ENCODE measurements around the gene COMMD6.

DNA sequence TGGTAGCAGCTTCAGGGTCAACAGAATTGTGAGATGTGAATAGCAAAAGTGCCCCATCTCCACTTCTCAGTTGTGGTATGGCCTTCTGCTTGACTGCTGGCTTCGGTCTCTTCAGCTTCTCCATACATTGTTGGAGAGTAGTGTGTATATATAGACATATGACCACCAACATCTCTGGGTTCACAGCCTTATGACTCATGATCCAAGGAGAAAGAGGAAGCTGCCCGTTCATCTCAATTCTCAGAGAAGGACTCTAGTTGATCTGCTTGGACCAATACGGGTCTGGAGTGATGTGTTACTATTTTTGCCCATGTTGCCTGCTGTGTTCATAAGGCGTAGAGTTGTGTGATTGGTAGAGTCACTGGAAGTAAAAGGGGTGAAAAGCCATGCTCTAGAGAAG lies 3.6 kb upstream of the COMMD6 start:
- TF ChIP-seq, protein P1, sequence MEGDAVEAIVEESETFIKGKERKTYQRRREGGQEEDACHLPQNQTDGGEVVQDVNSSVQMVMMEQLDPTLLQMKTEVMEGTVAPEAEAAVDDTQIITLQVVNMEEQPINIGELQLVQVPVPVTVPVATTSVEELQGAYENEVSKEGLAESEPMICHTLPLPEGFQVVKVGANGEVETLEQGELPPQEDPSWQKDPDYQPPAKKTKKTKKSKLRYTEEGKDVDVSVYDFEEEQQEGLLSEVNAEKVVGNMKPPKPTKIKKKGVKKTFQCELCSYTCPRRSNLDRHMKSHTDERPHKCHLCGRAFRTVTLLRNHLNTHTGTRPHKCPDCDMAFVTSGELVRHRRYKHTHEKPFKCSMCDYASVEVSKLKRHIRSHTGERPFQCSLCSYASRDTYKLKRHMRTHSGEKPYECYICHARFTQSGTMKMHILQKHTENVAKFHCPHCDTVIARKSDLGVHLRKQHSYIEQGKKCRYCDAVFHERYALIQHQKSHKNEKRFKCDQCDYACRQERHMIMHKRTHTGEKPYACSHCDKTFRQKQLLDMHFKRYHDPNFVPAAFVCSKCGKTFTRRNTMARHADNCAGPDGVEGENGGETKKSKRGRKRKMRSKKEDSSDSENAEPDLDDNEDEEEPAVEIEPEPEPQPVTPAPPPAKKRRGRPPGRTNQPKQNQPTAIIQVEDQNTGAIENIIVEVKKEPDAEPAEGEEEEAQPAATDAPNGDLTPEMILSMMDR (conservative IDR thresholded peaks at IDR 0.05; ENCODE audit: low read length) = no peak
- no peak for TF ChIP-seq EZH2phosphoT487 (IDR thresholded peaks at IDR 0.05; ENCODE audit: borderline replicate concordance, low read depth, low read length)

Data from OCI-LY7 (cell line).